HepG2 (cell line): ENCODE results near the gene NTN4. TPM values are rescaled to one million over a fixed set of nuclear protein-coding genes. Genes with fewer than 3 reads are reported as not detected.

ENCODE experiments used
- BRCA1 ChIP-seq: sonication (generic); formaldehyde crosslinking; IDR thresholded peaks from 2 replicates; pipeline ENCODE4 v1.4.0; 2020; ENCODE audit warnings: missing genetic modification reagents
- CBX1 ChIP-seq: IDR thresholded peaks from one replicate; pipeline ENCODE4 v1.6.1; 2016; ENCODE audit warnings: antibody characterized with exemption, low read depth
- CBX2 ChIP-seq, 2 experiments: fragments of 200-600 bp in 1 of 2; sonication (generic); formaldehyde crosslinking in 1 of 2; IDR thresholded peaks; 2 replicates each; pipeline versions ENCODE4 v1.7.0 to v1.8.1; 2018 to 2022; ENCODE audit warnings: low read depth in 2 of 2, low read length in 1 of 2, mild to moderate bottlenecking in 1 of 2, missing genetic modification reagents in 1 of 2
- GABPA ChIP-seq, 2 experiments: IDR thresholded peaks; 2 replicates each; pipeline ENCODE4 v1.6.1; 2011 to 2016; ENCODE audit warnings: low read depth in 2 of 2, low read length in 1 of 2, missing biosample characterization in 1 of 2, missing genetic modification characterization in 1 of 2
- MAFF ChIP-seq: IDR thresholded peaks from 2 replicates; pipeline ENCODE4 v1.6.1; 2011; ENCODE audit warnings: low read depth, low read length, improper control_type of control experiment
- MAFK ChIP-seq, 2 experiments: IDR thresholded peaks in 1 of 2; conservative IDR thresholded peaks in 1 of 2; 2 replicates each; pipeline ENCODE4 v1.6.1; 2011; ENCODE audit warnings: improper control_type of control experiment in 2 of 2, low read length in 2 of 2
- MAX ChIP-seq: IDR thresholded peaks from 2 replicates; pipeline ENCODE4 v1.6.1; 2012; ENCODE audit warnings: inconsistent platforms
- NCOA2 ChIP-seq: sonication (generic); formaldehyde crosslinking; IDR thresholded peaks from 2 replicates; pipeline ENCODE4 v1.8.0; 2022; ENCODE audit warnings: inconsistent platforms
- NFAT5 ChIP-seq: sonication (generic); formaldehyde crosslinking; IDR thresholded peaks from 2 replicates; pipeline ENCODE4 v1.4.0; 2020; ENCODE audit warnings: missing genetic modification reagents
- NR2F6 ChIP-seq, 2 experiments: IDR thresholded peaks; 2 replicates each; pipeline ENCODE4 v1.6.1; 2016; ENCODE audit warnings: antibody characterized with exemption in 1 of 2, mild to moderate bottlenecking in 1 of 2
- PAXIP1 ChIP-seq: sonication (generic); formaldehyde crosslinking; conservative IDR thresholded peaks from 2 replicates; pipeline ENCODE4 v1.4.0; 2020; ENCODE audit warnings: mild to moderate bottlenecking, missing genetic modification reagents, moderate library complexity
- SALL1 ChIP-seq: sonication (generic); formaldehyde crosslinking; IDR thresholded peaks from 2 replicates; pipeline ENCODE4 v1.8.0; 2022; ENCODE audit warnings: mild to moderate bottlenecking, missing genetic modification reagents
- SOX13 ChIP-seq, 3 experiments: fragments of 450-650 bp in 1 of 3; sonication (generic) in 1 of 3; formaldehyde crosslinking in 1 of 3; IDR thresholded peaks in 2 of 3; conservative IDR thresholded peaks in 1 of 3; 2 replicates each; pipeline versions ENCODE4 v1.5.0 to v1.6.1; 2016 to 2020; ENCODE audit warnings: antibody characterized with exemption in 1 of 3, mild to moderate bottlenecking in 1 of 3, missing compliant biosample characterization in 1 of 3, missing genetic modification reagents in 1 of 3, moderate library complexity in 1 of 3
- SOX5 ChIP-seq: IDR thresholded peaks from 2 replicates; pipeline ENCODE4 v1.6.1; 2016; ENCODE audit warnings: borderline replicate concordance
- SP4 ChIP-seq: sonication (generic); formaldehyde crosslinking; IDR thresholded peaks from 2 replicates; pipeline ENCODE4 v1.8.1; 2023; ENCODE audit warnings: mild to moderate bottlenecking, missing genetic modification reagents
- ZNF264 ChIP-seq: sonication (generic); formaldehyde crosslinking; IDR thresholded peaks from 2 replicates; pipeline ENCODE4 v1.4.0; 2020; ENCODE audit warnings: missing genetic modification reagents
- ZNF33B ChIP-seq: sonication (generic); formaldehyde crosslinking; IDR thresholded peaks from 2 replicates; pipeline ENCODE4 v1.5.1; 2020; ENCODE audit warnings: mild to moderate bottlenecking, missing genetic modification reagents
- ZNF354B ChIP-seq: sonication (generic); formaldehyde crosslinking; IDR thresholded peaks from 2 replicates; pipeline ENCODE4 v1.8.0; 2022; ENCODE audit warnings: mild to moderate bottlenecking, missing genetic modification reagents
- ZNF367 ChIP-seq: sonication (generic); formaldehyde crosslinking; IDR thresholded peaks from 2 replicates; pipeline ENCODE4 v1.4.0; 2020; ENCODE audit warnings: missing genetic modification reagents, borderline replicate concordance
- ZNF605 ChIP-seq: sonication (generic); formaldehyde crosslinking; IDR thresholded peaks from 2 replicates; pipeline ENCODE4 v1.8.0; 2022; ENCODE audit warnings: mild to moderate bottlenecking, missing genetic modification reagents
- ZNF7 ChIP-seq: IDR thresholded peaks from 2 replicates; pipeline ENCODE4 v1.6.1; 2016; ENCODE audit warnings: missing biosample characterization, missing genetic modification reagents
- polyA plus RNA-seq, 8 experiments: library from polyadenylated mRNA; depleted of rRNA in 3 of 8; stranded (reverse) in 7 of 8; unstranded in 1 of 8; fragments of >200 nt; fragmentation: Illumina TruSeq in 4 of 8; extraction: Trizol in 4 of 8; gene quantifications; 2 replicates each; pipeline versions ENCODE4 v1.2.1 to v1.2.3, GENCODE V29; 2011 to 2016; ENCODE audit warnings: low read depth in 4 of 8, missing spikeins in 1 of 8, mixed read lengths in 1 of 8; ENCODE audit not compliant: insufficient read depth in 1 of 8
- total RNA-seq, 5 experiments: library from RNA; depleted of rRNA; stranded (reverse); fragments of >200 nt; fragmentation: Illumina TruSeq; extraction: Trizol; gene quantifications; 2 replicates each; pipeline ENCODE4 v1.2.3, GENCODE V29; 2016; ENCODE audit warnings: low read depth in 1 of 5

The NTN4 gene
- total and polyA plus RNA-seq, 2 of the 13 experiments (the other 11 are each of a cell fraction or from before 2014, with no cell fraction given): 7.8 to 11.5 TPM

- TF ChIP-seq GABPA (IDR thresholded peaks at IDR 0.05; ENCODE audit: low read depth, low read length): no peak
- no peak for TF ChIP-seq GABPA (CRISPR knock-in tag; IDR thresholded peaks at IDR 0.05; ENCODE audit: low read depth)
- TF ChIP-seq BRCA1 (CRISPR knock-in tag): no peak
- TF ChIP-seq SOX13 (IDR thresholded peaks at IDR 0.05): peak; percentile 21; the same call in 1 of the 2 replicates
- TF ChIP-seq SOX13 (CRISPR knock-in tag; conservative IDR thresholded peaks at IDR 0.05 in 1 of 2, IDR thresholded peaks at IDR 0.05 in 1 of 2): peak in 1 of 2 experiments; percentile 83; a peak in 2 of 4 replicates
- TF ChIP-seq PAXIP1 (CRISPR knock-in tag): peak; percentile 85
- TF ChIP-seq CBX1: no peak
- TF ChIP-seq NFAT5 (CRISPR knock-in tag): no peak
- no peak; the same call in 1 of the 2 replicates for TF ChIP-seq MAX
- no peak for TF ChIP-seq ZNF354B (CRISPR knock-in tag)
- TF ChIP-seq ZNF33B: no peak; the same call in 1 of the 2 replicates
- TF ChIP-seq ZNF367: no peak
- TF ChIP-seq CBX2 (IDR thresholded peaks at IDR 0.05; ENCODE audit: low read depth, low read length): no peak
- no peak for TF ChIP-seq CBX2 (CRISPR knock-in tag; IDR thresholded peaks at IDR 0.05; ENCODE audit: low read depth)
- TF ChIP-seq MAFK (conservative IDR thresholded peaks at IDR 0.05 in 1 of 2, IDR thresholded peaks at IDR 0.05 in 1 of 2; ENCODE audit: low read length in 2 of 2): no peak
- no peak for TF ChIP-seq SP4
- TF ChIP-seq ZNF605 (CRISPR knock-in tag): no peak
- TF ChIP-seq MAFF: 0 out of 2 replicates have a peak, but pooled peaks have one; percentile 1
- TF ChIP-seq ZNF7 (CRISPR knock-in tag): no peak
- TF ChIP-seq SOX5 (CRISPR knock-in tag): peak; percentile 60; the same call in 1 of the 2 replicates
- peak; percentile 56 for TF ChIP-seq NR2F6 (IDR thresholded peaks at IDR 0.05)
- TF ChIP-seq NR2F6 (CRISPR knock-in tag; IDR thresholded peaks at IDR 0.05): peak; percentile 49
- TF ChIP-seq NCOA2 (CRISPR knock-in tag): peak; percentile 89
- TF ChIP-seq ZNF264 (CRISPR knock-in tag): no peak
- TF ChIP-seq SALL1 (CRISPR knock-in tag): peak; percentile 87
These were observed 52.4 kb downstream of the NTN4 start (continued) for GRCh38 chr12:95738024-95738611.
